CD4-positive, alpha-beta T cell treated with Interleukin-4 for 1 hour (primary cell): Measurements from ENCODE around the gene GFPT2.

Source experiments
- DNase-seq, 2 donors: peaks; one replicate each; pipeline ENCODE4 v3.0.0-alpha.2; 2020 to 2022

Gene GFPT2

GRCh38 chr5:180353048-180353979 lies at the start of gene GFPT2:
GFPT2 (minus strand) TSS chr5:180353336; CDS start chr5:180353217, 119 bp downstream.
- DNase-seq, result peak; percentile 78 to 84

GRCh38 chr5:180402716-180403115 lies 49.6 kb upstream of the GFPT2 start:
- DNase-seq, result no peak

DNA sequence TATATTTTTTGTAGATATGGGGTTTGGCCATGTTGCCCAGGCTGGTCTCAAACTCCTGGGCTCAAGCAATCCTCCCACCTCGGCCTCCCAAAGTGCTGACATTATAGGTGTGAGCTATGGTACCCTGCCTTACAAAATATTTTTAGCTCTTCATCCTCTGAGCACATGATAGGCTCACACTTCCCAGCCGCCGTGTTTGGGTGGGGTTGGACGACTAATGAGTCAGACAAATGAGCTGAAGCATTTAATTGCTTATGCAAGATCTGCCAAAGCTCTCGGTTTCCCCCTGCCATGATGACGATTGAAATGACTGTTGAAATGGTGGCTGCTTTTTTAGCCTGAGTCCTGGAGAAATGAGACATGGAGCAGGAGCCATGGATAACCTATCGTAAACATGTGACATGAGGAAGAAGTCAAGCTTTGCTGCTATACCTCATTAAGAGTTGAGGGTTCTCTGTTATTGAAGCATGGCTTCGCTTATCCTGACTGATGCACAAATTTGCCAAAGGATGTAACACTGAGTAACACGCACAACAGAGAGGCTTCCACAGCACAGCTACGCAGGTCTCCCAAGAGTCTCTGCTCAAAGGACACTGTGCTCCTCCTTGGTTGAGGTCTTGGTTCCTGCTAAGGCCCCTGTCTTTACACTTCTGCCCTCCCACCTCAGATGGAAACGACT lies 48.2 kb upstream of the GFPT2 start:
- DNase-seq, result no peak

DNA sequence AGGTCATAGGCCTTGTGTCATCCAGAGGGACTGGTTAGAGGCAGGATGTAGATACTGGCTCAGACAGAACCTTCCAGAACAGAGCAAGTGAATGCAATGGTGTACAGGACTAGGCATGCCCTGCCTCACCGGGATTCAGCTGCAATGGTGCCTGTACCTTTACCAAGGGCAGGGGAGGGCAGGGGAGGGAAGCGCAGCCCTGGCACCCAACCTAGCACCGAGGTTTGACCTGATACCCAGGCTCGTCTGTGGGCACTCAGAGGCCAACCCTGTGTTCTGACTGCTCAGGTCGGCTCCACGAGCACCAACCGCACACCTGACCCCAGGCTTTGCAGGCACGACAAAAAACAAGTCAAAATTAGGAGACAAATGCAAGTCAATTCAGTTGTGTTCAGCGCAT lies 47.3 kb upstream of the GFPT2 start:
- DNase-seq, result no peak

GRCh38 chr5:180399401-180400215 lies 46.5 kb upstream of the GFPT2 start:
- no peak for DNase-seq

DNA sequence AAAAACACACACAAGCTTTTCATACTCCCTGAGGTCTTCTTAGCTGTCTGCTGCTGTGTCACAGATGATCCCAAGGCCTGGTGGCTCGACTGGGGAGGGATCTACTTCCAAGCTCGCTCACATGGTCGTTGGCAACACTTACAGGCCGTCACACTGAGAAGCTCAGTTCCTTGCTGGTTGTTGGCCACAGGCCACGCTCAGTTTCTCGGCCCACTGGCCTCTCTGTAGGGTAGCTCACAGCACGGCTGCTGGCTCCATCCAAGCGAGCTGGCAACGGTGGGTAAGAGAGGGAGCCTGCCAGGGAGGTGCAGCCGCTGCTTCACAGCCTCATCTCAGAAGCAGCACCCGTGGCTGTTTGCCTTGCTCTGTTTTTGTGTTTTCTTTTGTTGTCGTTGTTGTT lies 43.8 kb upstream of the GFPT2 start:
- no peak for DNase-seq

- no peak for DNase-seq
Measured at GRCh38 chr5:180395540-180396274, 42.6 kb upstream of the GFPT2 start.

- no peak for DNase-seq
Measured at GRCh38 chr5:180394031-180394636, 41.0 kb upstream of the GFPT2 start.

DNA sequence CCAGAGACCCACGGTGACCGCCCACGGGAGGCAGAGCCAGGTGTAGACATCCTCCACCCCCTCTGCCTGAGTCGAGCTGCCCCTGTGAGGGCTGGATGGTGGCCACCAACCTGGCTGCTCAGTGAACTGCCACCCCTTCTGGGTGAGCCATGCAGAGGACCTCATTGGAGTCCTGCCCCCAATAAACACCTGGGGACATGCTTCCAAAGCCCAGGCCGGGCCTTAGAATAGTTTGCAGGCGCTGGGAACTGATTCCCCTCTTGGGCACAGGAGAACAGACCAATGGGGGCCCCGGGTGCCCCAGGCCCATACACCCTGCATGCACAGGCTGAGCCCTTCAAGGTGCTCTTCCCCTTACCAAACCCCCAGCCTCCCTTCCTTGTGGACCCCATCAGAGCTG lies 38.1 kb upstream of the GFPT2 start:
- no peak for DNase-seq

DNA sequence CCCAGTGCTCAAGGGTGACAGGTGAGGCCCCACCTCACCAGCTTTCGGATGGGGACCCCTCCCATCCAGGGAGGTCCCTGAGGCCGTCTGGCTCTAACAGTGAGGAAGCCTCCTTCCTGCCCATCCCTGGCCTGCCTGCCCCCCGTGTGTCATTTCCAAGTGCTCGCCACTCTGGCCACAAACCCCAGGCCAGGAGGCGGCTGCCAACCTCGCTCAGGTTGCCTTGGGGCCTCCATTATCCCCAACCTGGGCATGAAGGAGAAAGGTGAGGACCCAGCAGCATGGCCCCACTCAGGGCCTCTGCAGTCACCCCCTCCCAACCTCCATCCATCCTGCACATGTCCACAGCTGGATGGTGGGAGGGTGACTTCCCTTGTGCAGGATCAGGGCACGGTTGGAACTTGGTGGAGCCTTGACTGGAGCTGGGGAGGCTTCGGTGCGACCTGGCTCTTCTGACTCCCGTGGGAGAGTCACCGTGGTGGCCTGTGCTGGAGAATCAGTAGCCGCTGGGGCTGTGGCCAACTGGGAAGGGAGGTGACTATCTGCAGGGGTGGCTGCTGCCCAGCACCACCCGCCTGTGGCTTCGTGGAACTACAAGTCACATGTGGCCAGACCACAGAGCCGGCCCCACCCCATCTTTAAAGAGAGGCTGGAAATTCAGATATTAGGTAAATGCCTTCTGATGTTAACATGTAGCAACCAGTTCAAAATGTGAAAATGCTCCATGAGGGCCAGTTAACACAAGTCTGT lies 37.5 kb upstream of the GFPT2 start:
- no peak for DNase-seq

- no peak for DNase-seq
Measured at GRCh38 chr5:180389252-180390101, 36.3 kb upstream of the GFPT2 start.

DNA sequence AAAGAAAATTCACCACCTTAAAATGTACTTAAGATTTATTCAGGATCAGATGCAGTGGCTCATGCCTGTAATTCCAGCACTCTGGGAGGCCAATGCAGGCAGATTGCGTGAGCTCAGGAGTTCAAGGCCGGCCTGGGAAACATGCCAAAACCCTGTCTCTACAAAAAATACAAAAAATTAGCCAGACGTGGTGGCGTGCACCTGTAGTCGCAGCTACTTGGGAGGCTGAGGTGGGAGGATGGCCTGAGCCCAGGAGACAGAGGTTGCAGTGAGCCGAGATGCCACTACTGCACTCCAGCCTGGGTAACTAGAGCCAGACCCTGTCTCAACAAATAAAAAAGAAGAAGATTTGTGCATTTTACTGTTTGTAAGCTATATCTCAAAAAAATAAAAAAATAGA lies 34.7 kb upstream of the GFPT2 start:
- no peak for DNase-seq

GRCh38 chr5:180382926-180383325 lies 29.8 kb upstream of the GFPT2 start:
- DNase-seq, result no peak

DNA sequence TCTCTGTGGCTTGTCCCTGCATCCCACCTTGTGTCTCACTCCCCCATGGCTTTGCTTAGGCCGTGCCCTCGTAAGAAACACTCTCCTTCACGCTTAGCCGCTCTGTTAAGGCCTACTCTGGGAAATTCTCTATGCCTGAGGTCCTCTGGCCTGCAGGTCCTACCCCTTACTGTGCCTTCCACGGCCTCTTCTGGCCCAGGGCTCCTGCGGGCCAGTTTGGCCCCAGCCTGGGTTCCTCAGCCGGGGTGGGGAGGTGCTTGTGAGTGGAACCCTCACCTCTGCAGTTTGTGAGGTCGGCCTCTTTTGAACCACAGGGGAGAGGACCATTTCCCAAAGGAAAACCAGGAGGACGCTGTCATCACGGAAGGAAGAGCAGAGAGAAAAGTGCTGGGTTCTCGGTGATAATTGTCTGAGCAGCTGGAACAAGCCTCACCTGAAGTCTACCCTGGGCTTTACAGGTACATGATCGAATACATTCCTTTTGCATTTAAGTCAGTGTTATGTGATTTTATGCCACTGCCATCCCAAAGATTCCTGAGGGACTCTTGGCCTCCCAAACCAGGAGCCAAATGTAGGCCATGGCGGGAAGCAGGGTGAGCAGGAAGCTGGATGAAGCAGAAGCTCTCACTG lies 28.8 kb upstream of the GFPT2 start:
- DNase-seq, result no peak

DNA sequence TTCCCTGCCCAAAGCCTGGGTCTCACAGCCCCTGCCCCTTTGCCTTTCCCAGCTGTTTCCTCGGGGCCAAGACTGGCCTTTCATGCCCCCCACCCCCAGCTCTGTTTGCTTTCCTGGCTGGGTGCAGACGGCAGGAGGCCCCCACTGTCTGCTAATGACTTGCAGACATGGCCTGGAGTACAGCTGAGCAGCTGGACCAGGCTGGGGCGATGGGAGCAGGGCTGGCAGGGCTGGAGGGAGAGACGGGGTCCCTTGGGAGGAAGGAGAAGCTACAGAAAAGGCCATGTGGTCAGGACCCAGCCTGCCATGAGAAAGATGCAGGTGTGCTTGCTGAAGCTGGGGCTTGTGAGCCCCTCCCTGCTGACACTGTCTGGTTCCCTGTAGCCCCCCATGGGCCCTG lies 28.3 kb upstream of the GFPT2 start:
- DNase-seq, result no peak

- DNase-seq, result no peak
Measured at GRCh38 chr5:180380856-180381255, 27.7 kb upstream of the GFPT2 start.

DNA sequence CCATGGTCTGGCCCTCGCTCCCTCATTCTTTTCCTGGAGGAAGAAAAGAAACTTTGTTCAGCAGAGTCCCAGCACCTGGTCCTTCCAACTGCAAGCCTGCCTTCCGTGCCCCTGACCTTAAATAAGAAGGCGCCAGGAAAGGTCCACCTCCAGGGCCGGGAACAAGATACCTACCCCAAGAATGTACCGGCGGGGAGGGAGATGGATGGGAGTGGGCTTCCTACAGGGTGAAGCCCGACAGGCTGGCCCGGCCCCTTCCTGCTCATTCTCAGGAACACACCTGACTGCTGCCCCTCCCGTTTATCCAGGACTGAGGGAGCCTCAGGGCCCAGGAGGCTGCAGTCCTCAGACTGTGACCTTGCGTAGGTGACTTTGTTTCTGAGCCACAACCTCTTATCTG lies 27.3 kb upstream of the GFPT2 start:
- DNase-seq, result no peak

GRCh38 chr5:180379355-180380070 lies 26.4 kb upstream of the GFPT2 start:
- no peak for DNase-seq
